ENCODE data around the gene RSPRY1.

DNA sequence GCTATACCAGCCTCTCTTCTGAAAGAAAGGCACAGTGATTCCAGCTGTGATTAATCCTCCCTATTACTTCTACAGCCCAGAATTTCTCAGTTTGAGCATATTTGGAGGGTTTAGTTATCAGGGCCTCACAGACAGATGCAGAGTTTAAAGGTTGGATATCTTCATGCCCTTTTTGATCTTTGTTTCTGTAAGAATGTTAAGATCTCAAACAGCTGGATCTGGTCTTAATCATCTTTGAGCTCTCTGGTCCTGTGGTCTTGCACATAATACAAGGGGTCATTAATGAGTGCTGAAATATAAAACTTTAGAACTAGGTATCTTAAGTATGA is 49.9 kb downstream of the RSPRY1 start:
- no peak for TF ChIP-seq GATA2 (IDR thresholded peaks at IDR 0.05; ENCODE audit: low read depth, low read length)
- no peak for TF ChIP-seq GATA3 (IDR thresholded peaks at IDR 0.05; ENCODE audit: low read depth, low read length)
